Heart left ventricle (tissue), 16 donors: ENCODE measurements around the gene GPD1. TPM values are rescaled to one million over a fixed set of nuclear protein-coding genes. Genes with fewer than 3 reads are reported as not detected.

Experiments
- ATAC-seq, 4 donors: fragments of 200-7000 bp; cut with Tn5 transposase; one replicate each; pipeline ENCODE4 v1.9.1; 2020 to 2022; ENCODE audit warnings: moderate library complexity in 4 of 4, mild to moderate bottlenecking in 3 of 4, moderate number of reproducible peaks in 1 of 4
- DNase-seq, 5 donors: peaks; one replicate each; pipeline ENCODE4 v3.0.0-alpha.2; 2020
- H3K27ac ChIP-seq, 12 donors: fragments of 200-600 bp; sonication (generic) in 4 of 12; one replicate each; pipeline versions ENCODE4 v1.5.0 to v1.8.0; 2016 to 2022; ENCODE audit warnings: mild to moderate bottlenecking in 2 of 12
- H3K27me3 ChIP-seq, 9 donors: fragments of 200-600 bp; sonication (generic) in 2 of 9; one replicate each; pipeline versions ENCODE4 v1.5.1 to v1.8.0; 2016 to 2022; ENCODE audit warnings: mild to moderate bottlenecking in 3 of 9
- H3K36me3 ChIP-seq, 9 donors: fragments of 200-600 bp; sonication (generic) in 2 of 9; one replicate each; pipeline versions ENCODE4 v1.5.0 to v1.8.0; 2018 to 2022; ENCODE audit warnings: mild to moderate bottlenecking in 2 of 9
- H3K4me1 ChIP-seq, 12 donors: fragments of 200-600 bp; sonication (generic) in 4 of 12; one replicate each; pipeline versions ENCODE4 v1.5.0 to v1.8.0; 2016 to 2022; ENCODE audit warnings: mild to moderate bottlenecking in 3 of 12
- H3K4me3 ChIP-seq, 12 donors: fragments of 200-600 bp; sonication (generic) in 4 of 12; one replicate each; pipeline versions ENCODE4 v1.5.0 to v1.8.0; 2017 to 2022; ENCODE audit warnings: mild to moderate bottlenecking in 9 of 12, moderate library complexity in 4 of 12
- H3K9me3 ChIP-seq, 12 donors: fragments of 200-600 bp; sonication (generic) in 4 of 12; one replicate each; pipeline versions ENCODE4 v1.5.0 to v1.8.0; 2016 to 2022; ENCODE audit warnings: mild to moderate bottlenecking in 1 of 12
- CTCF ChIP-seq, 12 donors: fragments of 200-600 bp; sonication (generic) in 4 of 12; IDR thresholded peaks; one replicate each; pipeline versions ENCODE4 v1.5.0 to v1.8.0; 2018 to 2022; ENCODE audit warnings: antibody characterized with exemption in 12 of 12, mild to moderate bottlenecking in 5 of 12
- POLR2A ChIP-seq, 2 donors: fragments of 450-650 bp; IDR thresholded peaks; one replicate each; pipeline ENCODE4 v1.6.1; 2017; ENCODE audit warnings: antibody characterized with exemption in 2 of 2, mild to moderate bottlenecking in 2 of 2, moderate library complexity in 2 of 2
- WGBS, 4 donors: extraction: QIAGEN DNeasy Blood & Tissue Kit in 2 of 4; methylation state at CpG; one replicate each; pipeline versions ENCODE4 v1.1.5 to v1.1.7; 2013 to 2018; 5-methylcytosine and 5-hydroxymethylcytosine counted together
- intact Hi-C, 10 donors: fragments of 100-400 bp; cut with DNase I; formaldehyde crosslinking; loops; one replicate each; pipeline versions ENCODE4 v1.11.1 to v1.14.2; 2022
- polyA plus RNA-seq, 2 donors: library from polyadenylated mRNA; stranded (reverse); fragments of 200-250 nt; gene quantifications; one replicate each; pipeline ENCODE4 v1.2.3, GENCODE V29; 2013
- total RNA-seq, 9 donors: library from RNA; depleted of rRNA in 2 of 9; stranded (reverse); fragments of >200 nt in 2 of 9; fragmentation: NEBNext Ultra II Directional in 3 of 9; extraction: Animal tissue kit (Norgen Biotek cat#: 25700) in 3 of 9; gene quantifications; one replicate each; pipeline versions ENCODE4 v1.1.0 to v1.2.4, GENCODE V29; 2016 to 2023
- donor health status: ischemic (EF 13 %, LVEDD 7.1; RV severe dilation, severe dysfunction).
- donor health status: healthy with polysubstance abuse.
- donor health status: DM: no; HTN: yes; CAD: no.
- donor health status: DM: no; HTN: no; CAD: no.
- donor health status: ischemic (EF 25% LVEDD 6.9; RV normal size, moderate dysfunction).
- donor health status: ischemic (EF 25% LVEDD 5.7; RV mildly dilated, moderate dysfunction).
- donor health status: healthy.
- donor health status: DM: yes; HTN: yes; CAD: no.
- donor health status: ischemic (EF 35%, LVEDD 5.7; RV mildly dilated, moderate dysfunction).
- donor health status: nonischemic (EF 11% LVEDD 7.7; RV severe dilation, severe dysfunction).
- donor health status: DM: yes; HTN: yes; CAD: no.
- donor health status: PGD.
- donor health status: ischemic (EF 29% LVEDD 5.4; RV normal size, mild dysfunction).
- donor health status: nonischemic (EF 23%, LVEDD 6.1; RV moderate dilation, normal function).

Gene GPD1
- total and polyA plus RNA-seq, 11 donors = 7.4 to 75.8 (median 10.0) TPM

- Histone ChIP-seq H3K36me3 (no peaks in the 10 kb centered on the region), H3K4me3 (no peak overlapping the region), H3K9me3 (no peaks in the 10 kb centered on the region), H3K27me3 (no peaks in the 10 kb centered on the region), H3K27ac (no peak overlapping the region), H3K4me1 (peaks cover 0 to 13% (median 3%) of the 10 kb centered on the region in 12 donors)
- TF ChIP-seq CTCF (IDR thresholded peaks at IDR 0.05) (no peak), POLR2A (IDR thresholded peaks at IDR 0.05) (no peak)
- intact Hi-C loops = loop anchor here in 9 of 10 donors (5.0 to 10.0 kb wide), 7 partner anchors 36 to 332 kb away; partner anchors contain the start of gene LARP4 (in 1 of the 9)
- DNase-seq = peak in 1 of 5 donors; percentile 51
- ATAC-seq = no peak
- WGBS, 4 donors = 88 to 93% (median 91%) methylated on average over 2 to 7 of the region's 7 CpGs
These were observed 30.6 kb upstream of the GPD1 start for GRCh38 chr12:50073206-50073605.

GRCh38 chr12:50073712-50074111, 30.1 kb upstream of the GPD1 start:
- intact Hi-C loops = loop anchor here in 9 of 10 donors (2.0 to 10.0 kb wide), 9 partner anchors 36 to 331 kb away; partner anchors contain the start of gene LARP4 (in 1 of the 9)
- ATAC-seq = no peak

GRCh38 chr12:50074936-50075807, 28.6 kb upstream of the GPD1 start:
- H3K36me3 ChIP-seq = no peaks in the 10 kb centered on the region
- TF ChIP-seq POLR2A (IDR thresholded peaks at IDR 0.05) (no peak), CTCF (IDR thresholded peaks at IDR 0.05) (peak; percentile 87 to 96 (median 93))
- no peaks in the 10 kb centered on the region for H3K9me3 ChIP-seq
- H3K4me3 ChIP-seq = no peak overlapping the region
- no peaks in the 10 kb centered on the region for H3K27me3 ChIP-seq
- intact Hi-C loops = loop anchor here (1.0 to 10.0 kb wide), 10 partner anchors 38 to 330 kb away; partner anchors contain the start of gene LARP4 (in 1 of the 10)
- DNase-seq (peak; percentile 81 to 91 (median 84)), ATAC-seq (peak; percentile 86 to 91 (median 89))
- H3K4me1 ChIP-seq = peaks cover 0 to 13% (median 3%) of the 10 kb centered on the region in 12 donors
- 4 to 8% (median 6%) methylated on average over 7 to 9 of the region's 9 CpGs for WGBS, 4 donors
- H3K27ac ChIP-seq = no peak overlapping the region

More at GRCh38 chr12:50073712-50074111, 30.1 kb upstream of the GPD1 start:
- Histone ChIP-seq H3K27ac (no peak overlapping the region), H3K9me3 (no peaks in the 10 kb centered on the region), H3K4me1 (peaks cover 0 to 13% (median 3%) of the 10 kb centered on the region in 12 donors), H3K4me3 (no peak overlapping the region), H3K27me3 (no peaks in the 10 kb centered on the region), H3K36me3 (no peaks in the 10 kb centered on the region)
- WGBS, 4 donors = 84 to 89% (median 86%) methylated on average over 9 to 10 of the region's 10 CpGs
- DNase-seq = peak in 2 of 5 donors; percentile 5 to 34
- TF ChIP-seq POLR2A (IDR thresholded peaks at IDR 0.05) = no peak
- no peak for TF ChIP-seq CTCF (IDR thresholded peaks at IDR 0.05)

- intact Hi-C loops = loop anchor here in 8 of 10 donors (1.0 to 10.0 kb wide), 6 partner anchors 99 to 329 kb away; partner anchors contain the start of gene LARP4 (in 1 of the 8)
- no peaks in the 10 kb centered on the region for H3K27me3 ChIP-seq
- H3K9me3 ChIP-seq = no peaks in the 10 kb centered on the region
- ATAC-seq = no peak
- DNase-seq = no peak
- H3K4me1 ChIP-seq = peaks cover 0 to 8% (median 2%) of the 10 kb centered on the region in 12 donors
- H3K36me3 ChIP-seq = no peaks in the 10 kb centered on the region
- TF ChIP-seq CTCF (IDR thresholded peaks at IDR 0.05) (no peak), POLR2A (IDR thresholded peaks at IDR 0.05) (no peak)
- H3K4me3 ChIP-seq = no peak overlapping the region
- H3K27ac ChIP-seq = no peak overlapping the region
- WGBS, 4 donors = 86 to 100% (median 99%) methylated on average over 1 of the region's 1 CpG
These were observed 28.0 kb upstream of the GPD1 start for GRCh38 chr12:50075808-50076170.
